ENCODE results near the gene TEAD4.

DNA sequence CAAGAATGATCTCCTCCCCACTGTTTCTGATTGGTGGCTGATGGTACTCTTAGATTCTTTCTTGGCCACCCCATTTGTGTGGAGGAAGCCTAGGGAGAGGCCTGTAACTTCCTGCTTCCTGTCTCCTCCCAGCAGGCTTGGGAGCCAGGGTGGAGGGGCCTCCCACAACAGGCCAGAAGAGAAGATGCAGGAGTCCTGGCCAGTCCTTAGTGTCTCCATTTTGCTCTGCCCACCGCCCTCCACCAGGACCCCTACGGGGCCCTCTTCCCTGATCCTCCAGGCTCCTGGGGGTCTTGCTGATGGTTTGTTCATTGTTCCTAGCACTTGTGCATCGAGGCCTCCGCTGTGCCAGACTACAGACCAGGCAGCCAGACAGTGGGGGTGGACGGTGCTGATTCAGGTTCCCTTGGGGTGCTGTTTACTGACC is 124.7 kb downstream of the TEAD4 start:
- TF ChIP-seq POLR2AphosphoS5 (IDR thresholded peaks at IDR 0.05; ENCODE audit: low read depth, low read length) (no peak), POLR2A (IDR thresholded peaks at IDR 0.05; ENCODE audit: low read depth, low read length) (no peak)

Data from GM12892 (cell line).